Measurements from ENCODE around the gene KCND3.

Gene KCND3

DNA sequence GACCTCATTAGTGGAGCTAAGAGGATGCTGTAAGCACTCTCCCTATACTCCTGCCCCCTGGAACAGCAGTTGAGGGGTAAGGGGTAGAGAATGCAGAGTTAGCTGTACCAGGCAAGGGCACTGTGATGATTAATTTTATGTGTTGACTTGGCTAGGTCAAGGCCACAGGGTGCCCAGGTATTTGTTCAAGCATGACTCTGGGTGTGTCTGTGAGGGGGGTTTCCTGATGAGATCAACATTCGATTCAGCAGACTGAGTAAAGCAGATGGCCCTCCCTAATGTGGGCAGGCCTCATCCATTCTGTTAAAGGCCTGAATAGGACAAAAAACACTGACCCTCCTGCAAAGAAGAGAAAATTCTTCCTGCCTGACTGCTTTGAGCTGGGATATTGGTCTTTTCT, 110.8 kb downstream of the KCND3 start:
- DNase-seq: no peak

DNA sequence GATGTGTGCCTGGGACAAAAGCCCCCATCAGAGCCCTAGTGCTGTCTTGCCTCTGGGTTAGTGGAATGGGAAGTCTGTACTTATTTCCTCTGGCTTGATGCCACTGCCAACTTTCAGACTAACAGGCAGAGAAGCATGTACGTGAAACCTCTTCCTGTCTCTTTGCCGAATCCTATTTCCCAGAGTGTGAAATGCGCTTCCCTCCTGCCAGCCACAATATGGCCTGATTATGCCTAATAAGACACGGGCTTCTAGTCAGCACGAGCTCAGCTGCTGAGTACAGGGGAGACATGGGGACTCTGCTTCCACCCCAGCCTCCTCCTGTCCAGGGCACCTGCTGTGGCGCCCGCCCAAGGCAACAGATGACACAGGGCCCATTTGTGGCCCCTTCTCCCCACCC, 111.4 kb downstream of the KCND3 start:
- no peak for DNase-seq

DNA sequence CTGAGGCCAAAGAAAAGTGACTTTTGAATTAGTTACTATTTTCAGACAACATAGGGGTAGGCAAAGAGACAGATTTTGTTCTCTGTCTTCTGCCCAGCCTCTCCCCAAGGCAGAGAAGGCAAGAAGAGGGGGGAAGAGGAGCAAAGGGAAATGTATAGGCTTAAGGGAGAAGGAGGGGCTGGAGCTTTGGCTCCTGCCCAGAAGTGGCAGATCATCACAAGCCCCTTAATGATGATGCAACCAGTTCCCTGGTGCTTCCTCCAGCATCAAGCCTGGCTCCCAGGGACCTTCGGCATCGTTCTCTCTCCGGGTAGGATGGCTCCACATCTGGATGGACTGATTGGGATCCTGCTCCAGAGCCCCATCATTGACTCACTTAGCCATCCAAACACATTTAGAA, 112.8 kb downstream of the KCND3 start:
- no peak for DNase-seq

GRCh38 chr1:111875640-111876039, 113.8 kb downstream of the KCND3 start:
- DNase-seq: no peak

GRCh38 chr1:111873460-111874030, 115.9 kb downstream of the KCND3 start:
- DNase-seq: no peak

DNA sequence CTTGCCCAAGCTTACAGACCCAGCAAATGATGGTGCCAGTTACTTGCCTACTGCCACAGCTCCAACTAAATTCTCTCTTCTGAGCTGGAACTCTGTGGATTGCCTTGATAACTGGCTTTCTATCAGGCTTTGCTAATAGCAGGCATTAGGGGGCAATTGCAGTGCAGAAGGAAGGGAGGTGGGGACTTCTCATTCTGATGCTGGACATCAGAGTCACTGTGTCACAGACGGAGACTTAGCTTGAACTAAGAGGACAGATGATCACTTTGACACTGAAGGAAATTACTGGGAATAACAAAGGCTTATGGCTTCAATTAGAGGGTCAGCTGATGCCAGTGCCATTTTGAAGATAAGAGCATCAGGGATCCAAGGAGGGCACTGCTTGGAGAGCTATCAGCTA, 119.3 kb downstream of the KCND3 start:
- DNase-seq: no peak

DNA sequence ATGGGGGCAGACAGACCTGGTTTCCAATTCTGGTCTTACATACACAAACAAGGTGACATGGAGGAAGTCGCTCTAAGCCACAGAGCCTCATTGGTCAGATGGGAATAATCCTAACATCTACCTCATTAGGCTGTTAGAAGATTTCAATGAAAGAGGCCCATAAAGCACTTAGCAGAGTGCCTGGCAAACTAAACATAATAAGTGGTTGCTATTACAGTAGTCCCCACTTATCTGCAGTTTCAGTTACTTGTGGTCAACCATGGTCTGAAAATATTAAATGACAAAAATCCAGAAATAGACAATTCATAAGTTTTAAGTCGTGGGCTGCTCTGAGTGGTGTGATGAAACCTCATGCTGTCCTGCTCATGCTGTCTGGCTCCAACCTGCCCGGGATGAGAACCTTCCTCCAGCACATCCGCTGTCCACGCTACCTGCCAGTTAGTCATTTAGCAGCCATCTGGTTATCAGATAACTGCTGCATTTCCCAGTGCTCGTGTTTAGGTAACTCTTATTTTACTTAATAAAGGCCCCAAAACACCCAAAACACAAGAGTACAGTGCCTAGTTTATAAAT, 121.5 kb downstream of the KCND3 start:
- DNase-seq: no peak

GRCh38 chr1:111864862-111865261, 124.6 kb downstream of the KCND3 start:
- DNase-seq: no peak

DNA sequence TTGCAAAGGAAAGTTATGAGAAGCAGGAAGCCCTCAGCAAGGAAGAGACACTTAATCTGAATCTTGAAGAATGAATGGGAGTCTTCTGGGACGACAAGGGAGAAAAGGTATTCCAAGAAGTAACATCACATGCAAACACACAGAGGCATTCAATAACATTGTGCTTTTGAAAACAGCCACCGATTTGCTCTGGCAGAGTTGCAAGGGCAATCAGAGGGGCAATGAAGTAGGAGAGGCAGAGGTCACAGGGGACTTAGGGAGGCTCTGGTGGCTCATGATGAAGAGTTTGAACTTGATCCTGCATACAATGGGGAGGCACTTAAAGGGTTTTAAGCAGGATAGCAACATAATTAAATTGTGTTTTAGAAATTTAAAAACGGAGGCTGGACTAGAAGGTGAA, 126.1 kb downstream of the KCND3 start:
- DNase-seq: no peak

DNA sequence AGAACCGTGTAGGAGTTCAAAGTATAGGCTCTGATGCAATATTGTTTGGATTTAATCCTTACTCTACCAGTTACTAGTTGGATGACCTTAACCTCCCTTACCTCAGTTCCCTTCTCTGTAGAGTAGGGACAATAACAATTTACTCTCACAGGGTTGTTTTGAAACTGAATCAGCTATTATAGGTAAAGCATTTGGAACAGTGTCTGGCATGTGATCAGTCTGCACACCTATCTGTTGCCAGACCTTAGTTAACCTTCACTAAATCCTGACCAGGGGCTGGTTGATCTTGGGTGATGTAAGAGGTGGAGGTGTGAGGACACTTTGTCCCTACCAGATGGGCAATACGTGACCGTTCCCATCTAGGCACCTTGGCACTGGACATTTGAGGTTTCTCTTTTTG, 126.9 kb downstream of the KCND3 start:
- DNase-seq: no peak

- DNase-seq: no peak
These were observed 127.9 kb downstream of the KCND3 start for GRCh38 chr1:111861523-111861922.

GRCh38 chr1:111857194-111857651, 132.2 kb downstream of the KCND3 start:
- peak; percentile 33 to 53 for DNase-seq

DNA sequence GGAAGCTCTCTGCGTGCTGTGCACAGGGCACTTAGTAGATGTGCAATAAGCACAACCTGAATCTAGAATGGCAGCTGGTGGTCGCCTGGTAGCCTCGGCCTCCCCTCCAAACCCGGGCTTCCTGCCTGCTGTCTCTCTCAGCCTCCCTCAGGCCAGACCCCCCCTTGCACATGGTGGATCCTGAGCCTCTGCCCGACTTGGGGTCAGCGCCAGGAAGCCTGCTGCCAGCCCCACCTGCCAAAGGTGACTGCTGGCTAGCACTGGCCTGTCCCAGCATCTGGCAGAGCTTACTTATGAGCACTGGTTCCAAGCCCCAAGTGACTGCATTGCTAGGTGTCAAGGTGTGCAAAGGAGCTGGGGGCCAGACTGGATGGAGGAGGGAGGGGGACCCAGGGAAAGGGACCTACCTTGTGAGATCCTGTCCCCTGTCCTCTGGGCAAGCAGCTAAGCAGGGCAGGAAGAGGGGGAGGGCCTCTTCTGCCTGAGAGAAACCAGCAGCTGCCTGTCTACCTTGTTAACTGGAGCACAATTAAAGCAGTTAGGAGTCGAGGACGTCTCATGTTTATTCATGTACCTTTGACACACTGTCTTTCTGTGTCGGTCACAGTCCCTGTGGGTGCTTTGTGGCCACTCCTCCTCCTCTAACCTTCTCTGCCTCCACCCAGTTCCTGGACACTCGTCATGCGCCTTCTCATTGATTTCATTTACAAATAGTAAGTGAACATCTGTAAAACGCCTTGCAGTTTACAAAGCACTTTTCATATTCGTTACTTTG, 132.9 kb downstream of the KCND3 start:
- DNase-seq: peak in 1 of 2 donors; percentile 21

DNA sequence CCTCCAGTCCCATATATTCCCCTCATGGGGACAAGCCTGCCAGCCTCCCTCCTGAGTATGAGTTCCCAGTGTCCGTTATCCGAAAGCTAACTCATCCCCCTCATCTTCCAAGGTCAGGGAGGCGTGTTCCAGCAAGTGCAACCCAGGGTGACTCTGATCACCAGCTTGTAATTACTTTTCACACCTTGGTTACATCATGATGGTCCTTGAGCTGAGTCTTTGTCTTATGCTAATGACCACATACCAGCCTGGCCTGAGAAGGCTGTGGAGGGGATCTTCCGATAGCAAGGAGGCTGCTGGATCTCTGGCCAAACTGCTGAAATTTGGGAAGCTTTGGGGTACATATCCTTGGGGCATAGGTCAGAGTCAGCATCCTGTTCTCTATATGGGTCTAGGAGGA, 134.2 kb downstream of the KCND3 start:
- DNase-seq: no peak

GRCh38 chr1:111852261-111852721, 137.2 kb downstream of the KCND3 start:
- DNase-seq: no peak

GRCh38 chr1:111851552-111851951, 137.9 kb downstream of the KCND3 start:
- DNase-seq: no peak

DNA sequence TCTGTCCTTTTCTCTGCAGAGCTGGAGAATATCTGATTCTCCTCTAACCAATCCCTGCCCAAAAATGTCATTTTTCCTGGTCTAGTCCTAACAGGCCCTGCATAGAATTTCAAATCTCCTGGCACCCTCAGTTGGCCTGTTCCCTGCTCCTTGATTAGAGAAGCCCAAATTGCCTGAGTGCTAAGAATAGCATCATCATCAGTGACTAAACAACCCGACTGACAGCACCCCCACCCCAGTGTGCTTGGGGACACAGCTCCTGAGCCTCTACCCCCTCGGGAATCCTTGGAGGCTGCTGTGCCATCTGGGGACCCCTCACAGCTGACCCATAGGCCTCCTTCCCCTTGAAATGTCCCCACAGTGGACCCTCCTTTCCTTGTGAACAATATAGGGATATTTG, 139.4 kb downstream of the KCND3 start:
- DNase-seq: no peak

DNA sequence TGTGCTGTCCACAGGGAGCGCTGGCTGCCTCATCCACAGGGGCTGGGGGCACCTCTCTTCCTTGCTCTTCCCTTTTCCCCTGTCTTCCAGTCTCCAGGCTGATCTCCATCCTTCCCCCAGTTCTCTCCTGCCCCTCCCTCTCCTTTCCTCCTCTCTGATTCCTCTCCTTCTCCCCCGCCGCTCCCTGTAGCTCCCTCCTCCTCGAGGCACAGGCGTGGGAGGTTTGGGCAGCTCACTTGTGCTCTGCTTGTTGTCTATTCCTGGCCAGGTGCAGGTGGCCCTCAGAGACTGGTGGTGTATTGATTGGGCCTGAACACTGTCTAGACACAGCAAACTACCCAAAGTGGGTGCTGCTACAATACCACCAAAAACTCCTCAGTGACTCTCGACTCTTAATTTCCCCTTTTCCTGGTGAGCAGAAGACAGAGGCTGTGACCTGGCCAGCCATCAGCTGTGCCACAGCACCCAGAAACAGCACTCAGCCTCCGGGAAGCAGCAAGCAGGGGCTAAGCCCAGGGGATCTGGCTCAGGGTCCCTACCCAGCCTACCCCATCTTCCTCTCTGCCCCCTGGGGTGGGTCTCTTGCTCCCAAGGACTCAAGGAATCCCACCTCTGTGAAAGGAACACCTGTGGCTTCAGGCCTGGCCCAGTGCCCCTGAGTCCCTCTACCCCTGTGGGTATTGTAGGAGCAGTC, 140.5 kb downstream of the KCND3 start:
- no peak for DNase-seq

DNA sequence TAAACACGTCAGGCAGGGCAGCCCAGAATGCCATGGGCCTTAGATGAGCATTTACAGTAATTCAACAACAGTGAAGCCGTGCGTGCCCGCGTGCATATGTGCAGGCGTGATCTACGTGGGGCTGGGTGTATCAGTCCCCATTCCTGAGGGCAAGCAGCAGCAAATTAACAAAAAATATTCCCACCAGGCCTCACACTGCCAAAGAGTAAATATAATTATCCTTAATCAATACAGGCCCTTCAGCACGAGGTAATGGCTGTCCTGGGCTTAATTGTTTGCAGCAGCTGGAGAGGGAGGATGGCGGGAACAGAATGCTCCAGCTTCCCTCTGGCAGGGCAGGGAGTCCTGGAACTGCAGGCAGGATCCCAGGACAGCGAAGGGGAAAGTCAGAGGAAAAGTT, 142.0 kb downstream of the KCND3 start:
- DNase-seq: no peak

DNA sequence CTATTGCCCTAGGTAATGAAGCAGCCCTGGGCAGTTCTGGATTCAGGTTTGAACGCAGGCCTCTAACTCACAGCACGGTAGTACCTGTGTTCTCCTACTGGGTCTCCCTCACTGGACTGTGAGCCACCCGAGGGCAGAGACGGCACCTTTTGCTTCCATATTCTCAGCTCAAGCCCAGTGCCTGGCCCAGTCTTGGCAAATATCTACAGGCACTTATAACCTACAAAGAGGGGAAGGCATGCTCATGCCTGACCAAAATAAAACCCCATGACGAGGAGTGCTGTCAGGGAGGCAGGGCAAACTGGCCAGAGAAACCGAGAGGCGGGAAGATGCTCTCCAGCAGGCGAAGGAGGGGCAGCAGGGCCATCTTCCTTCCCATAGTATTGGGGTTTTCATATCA, 142.6 kb downstream of the KCND3 start:
- DNase-seq: no peak

GRCh38 chr1:111843177-111843576, 146.3 kb downstream of the KCND3 start:
- peak in 1 of 2 donors; percentile 29 for DNase-seq

DNA sequence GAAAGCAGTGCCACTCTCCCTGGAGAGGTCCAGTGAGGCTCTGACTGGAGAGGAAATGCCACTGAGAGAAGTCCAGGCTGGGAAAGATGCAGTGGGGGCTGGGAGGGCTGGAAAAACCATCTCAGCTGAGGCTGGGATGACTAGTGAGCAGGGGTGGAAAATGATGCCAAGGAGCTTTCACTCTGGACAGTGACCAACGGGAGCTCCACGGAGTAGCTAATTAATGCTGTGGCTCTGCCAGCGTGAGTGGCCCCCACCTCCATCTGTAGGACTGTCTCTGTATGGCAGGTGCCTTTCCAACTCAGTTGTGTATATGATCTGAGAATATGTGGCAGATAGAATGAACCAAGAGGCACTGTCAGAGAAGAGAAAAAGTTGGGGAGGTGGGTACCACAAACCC, 147.1 kb downstream of the KCND3 start:
- no peak for DNase-seq

DNA sequence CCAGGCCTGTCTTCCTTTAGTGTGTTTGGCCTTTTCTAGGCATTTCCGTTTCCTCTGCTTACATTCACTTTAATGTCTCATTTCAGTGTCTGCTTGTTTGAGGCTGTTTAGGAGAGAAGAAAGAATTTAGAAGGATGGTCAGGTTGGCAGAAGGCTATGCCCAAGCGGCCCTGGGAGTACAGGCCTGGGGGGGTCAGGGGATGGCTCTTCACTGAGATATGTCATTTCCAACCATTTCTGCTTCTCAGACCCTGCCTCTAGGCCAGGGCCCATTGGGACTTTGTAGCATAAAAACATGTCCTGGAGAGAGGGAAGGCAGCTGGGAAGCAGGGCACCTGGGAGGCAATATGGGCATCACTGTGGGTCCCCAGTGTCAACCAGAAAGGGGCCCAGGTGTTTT, 147.7 kb downstream of the KCND3 start:
- DNase-seq: no peak

DNA sequence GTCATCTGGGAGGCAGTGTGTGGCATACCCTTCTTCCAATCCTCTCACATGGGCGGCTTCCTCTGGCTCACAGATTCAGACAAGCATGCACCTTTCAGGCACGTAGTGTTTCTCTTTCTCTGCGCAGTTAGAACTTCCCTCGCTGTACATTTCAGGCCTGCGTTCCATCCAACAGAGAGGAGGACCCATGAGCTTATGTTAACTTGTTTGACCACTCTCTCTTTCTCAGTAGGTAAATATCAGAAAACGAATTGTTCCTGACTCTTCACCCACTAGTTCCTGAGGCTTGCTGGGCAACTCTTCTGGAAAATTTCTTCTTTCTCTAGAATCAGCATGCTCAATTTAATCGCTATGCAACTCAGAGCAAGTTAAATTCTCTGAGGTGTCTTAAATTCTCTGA, 148.3 kb downstream of the KCND3 start:
- no peak for DNase-seq
